Epithelial cell of umbilical artery (primary cell): ENCODE measurements around the gene HMGXB3. TPM values are rescaled to one million over a fixed set of nuclear protein-coding genes. Genes with fewer than 3 reads are reported as not detected.

Experiments used
- total RNA-seq: library from RNA; depleted of rRNA; stranded (reverse); fragments of >200 nt; gene quantifications from 2 replicates; pipeline ENCODE4 v1.2.3, GENCODE V29; 2014

Gene HMGXB3
- total RNA-seq, result 21.4 and 27.4 TPM in 2 replicates

GRCh38 chr5:150000256-150000989 lies at the start of gene HMGXB3, which contains the start of gene TIGD6:
Gene HMGXB3 (plus strand): TSS chr5:150000739. CDS start chr5:150004853, 4,114 bp downstream.
Gene TIGD6 (minus strand): TSS chr5:150000654. CDS start chr5:149996348, 4,306 bp downstream.

DNA sequence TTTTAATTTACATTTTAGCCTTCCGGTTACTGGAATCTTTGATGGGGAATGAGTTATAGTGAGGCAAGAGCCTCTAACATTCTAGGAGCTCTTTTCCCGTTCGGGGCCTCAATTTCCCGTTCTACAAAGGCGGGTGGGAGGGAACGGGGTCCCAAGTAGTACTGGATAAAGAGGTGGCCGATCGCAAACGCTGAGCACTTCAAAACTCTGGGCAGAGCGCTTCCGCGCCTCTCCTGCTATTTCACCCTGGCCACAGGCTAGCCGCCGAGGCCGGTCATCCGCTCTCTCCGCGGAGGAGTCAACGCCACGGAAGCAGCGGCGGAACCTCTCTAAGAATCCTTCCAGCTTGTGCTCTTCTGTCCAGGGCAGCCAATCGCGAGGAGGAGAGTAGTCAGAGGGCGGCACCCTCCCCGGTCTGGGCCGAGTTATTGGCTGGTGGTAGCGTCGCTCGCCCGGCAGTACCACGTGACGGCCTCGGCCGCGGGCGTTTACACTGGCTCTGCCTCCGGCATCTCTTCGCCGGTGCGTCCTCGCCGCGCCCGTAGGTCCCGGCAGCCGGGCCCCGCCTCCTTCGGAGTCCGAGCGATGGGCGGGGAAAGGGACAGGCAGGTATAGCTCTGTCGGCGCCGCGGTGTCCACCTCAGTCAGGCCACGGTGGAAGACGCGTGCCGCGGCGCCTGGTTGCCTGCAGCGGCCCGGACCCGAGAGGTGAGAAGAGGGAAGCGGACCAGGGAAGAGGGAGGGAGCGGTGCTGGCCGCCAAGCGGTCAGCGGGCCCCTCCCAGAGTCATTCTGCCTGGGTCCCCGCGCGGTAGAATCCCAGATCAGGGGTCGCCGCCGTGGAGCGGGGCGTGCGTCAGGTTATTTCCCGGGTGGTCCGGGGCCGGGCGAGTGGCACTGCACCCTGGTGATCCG lies 40.0 kb upstream of the HMGXB3 start, which contains the start of gene SLC26A2:
SLC26A2 (plus strand) TSS at position 487 of the 914 bp plus-strand sequence. CDS start 16,895 bp downstream, outside the sequence.

GRCh38 chr5:150085950-150086715 lies 85.6 kb downstream of the HMGXB3 start, which contains the start of gene CSF1R:
Gene CSF1R (minus strand): TSS chr5:150086554. CDS start chr5:150086427, 127 bp downstream.

Other genes with a start within 250 kb of the HMGXB3 start
- gene PDE6A, start 55.9 kb upstream of the HMGXB3 start, total RNA-seq, result not detected in 2 replicates
- gene SLC26A2, start 40.0 kb upstream of the HMGXB3 start, total RNA-seq, result 13.6 and 22.3 TPM in 2 replicates
- gene TIGD6, start 85 bp upstream of the HMGXB3 start, total RNA-seq, result 3.6 and 4.0 TPM in 2 replicates
- gene CSF1R, start 85.8 kb downstream of the HMGXB3 start, total RNA-seq, result not detected in 2 replicates
- gene PDGFRB, start 155.1 kb downstream of the HMGXB3 start, total RNA-seq, result 0.97 and 11.9 TPM in 2 replicates
- not detected in 2 replicates for gene CDX1, start 166.0 kb downstream of the HMGXB3 start, total RNA-seq
- gene SLC6A7, start 189.3 kb downstream of the HMGXB3 start, total RNA-seq, result not detected in 2 replicates